Measurements from ENCODE around the gene MFSD2A. TPM values are rescaled to one million over a fixed set of nuclear protein-coding genes. Genes with fewer than 3 reads are reported as not detected.
"Not testable (repeated sequence)": the region's sequence is repeated elsewhere in the genome, so short reads cannot be mapped to it uniquely, and the experiment has no call there.

MFSD2A gene
- total RNA-seq, 4 donors from 2014 or later = 0.95 to 75.9 (median 41.1) TPM

DNA sequence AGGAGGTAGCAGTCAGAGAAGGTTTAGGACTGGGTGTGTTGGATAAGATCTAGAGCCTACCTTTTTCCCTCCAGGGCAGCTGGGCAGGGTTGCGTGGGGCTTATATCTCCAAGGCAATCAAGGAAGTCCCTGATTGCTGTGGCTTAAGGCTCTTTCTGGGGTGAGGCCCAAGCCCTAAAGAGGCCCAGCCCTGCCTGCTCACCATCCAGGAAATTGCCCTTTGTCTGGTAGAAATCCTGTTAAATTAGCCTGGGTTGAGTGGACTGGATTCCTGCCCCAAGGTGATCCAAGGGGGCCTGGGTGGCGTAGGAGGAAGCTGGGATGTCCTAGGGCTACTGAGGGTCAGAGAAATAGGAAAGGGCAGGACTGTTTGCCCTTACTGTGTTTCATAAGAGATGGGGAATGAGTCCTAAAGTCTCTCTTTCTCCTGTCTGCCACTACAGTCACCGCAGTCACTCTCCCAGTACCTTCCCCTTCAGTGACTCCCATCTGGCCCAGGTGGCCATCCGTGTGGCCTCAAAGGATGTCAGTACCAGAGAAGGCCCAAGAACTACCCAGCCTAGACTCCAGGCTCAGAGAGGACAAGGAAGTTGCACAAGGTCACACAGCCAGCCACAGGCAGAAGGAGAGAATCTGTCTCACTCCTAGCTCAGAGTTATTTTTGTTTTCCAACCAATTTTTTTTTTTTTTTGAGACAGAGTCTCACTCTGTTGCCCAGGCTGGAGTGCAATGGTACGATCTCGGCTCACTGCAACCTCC, 25.8 kb downstream of the MFSD2A start:
- no peak for ATAC-seq (ENCODE audit: low FRiP score)
- DNase-seq (ENCODE audit: low spot score) = no peak
- TF ChIP-seq CTCF (IDR thresholded peaks at IDR 0.05) = no peak

GRCh38 chr1:39981385-39981784, 26.4 kb downstream of the MFSD2A start:
- no peak for TF ChIP-seq CTCF (IDR thresholded peaks at IDR 0.05)
- ATAC-seq (ENCODE audit: low FRiP score) (no peak), DNase-seq (ENCODE audit: low spot score) (no peak)

DNA sequence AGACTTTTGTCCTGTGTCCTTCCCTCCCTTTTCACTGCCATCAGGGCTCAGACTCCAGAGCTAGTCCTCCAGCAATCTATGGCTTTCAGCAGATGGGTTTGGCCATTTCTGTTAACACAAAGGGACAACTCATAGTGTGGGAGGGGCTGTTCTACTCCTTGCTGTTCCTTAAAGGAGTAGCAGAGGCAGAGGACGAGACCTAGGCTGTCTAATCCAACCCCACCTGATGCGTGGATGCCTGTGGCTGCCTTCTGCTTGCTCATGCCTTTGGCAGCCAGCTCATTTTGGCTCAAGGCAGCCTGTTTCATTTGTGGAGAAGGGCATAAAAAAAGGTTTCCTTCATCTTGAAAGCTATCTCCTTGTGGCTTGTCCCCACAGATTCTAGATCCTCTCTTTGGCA, 27.0 kb downstream of the MFSD2A start:
- TF ChIP-seq CTCF (IDR thresholded peaks at IDR 0.05) = no peak
- DNase-seq (ENCODE audit: low spot score) = no peak
- ATAC-seq (ENCODE audit: low FRiP score) = no peak

GRCh38 chr1:39984480-39984879, 29.5 kb downstream of the MFSD2A start:
- not testable (repeated sequence) for DNase-seq (ENCODE audit: low spot score); ATAC-seq (ENCODE audit: low FRiP score)

DNA sequence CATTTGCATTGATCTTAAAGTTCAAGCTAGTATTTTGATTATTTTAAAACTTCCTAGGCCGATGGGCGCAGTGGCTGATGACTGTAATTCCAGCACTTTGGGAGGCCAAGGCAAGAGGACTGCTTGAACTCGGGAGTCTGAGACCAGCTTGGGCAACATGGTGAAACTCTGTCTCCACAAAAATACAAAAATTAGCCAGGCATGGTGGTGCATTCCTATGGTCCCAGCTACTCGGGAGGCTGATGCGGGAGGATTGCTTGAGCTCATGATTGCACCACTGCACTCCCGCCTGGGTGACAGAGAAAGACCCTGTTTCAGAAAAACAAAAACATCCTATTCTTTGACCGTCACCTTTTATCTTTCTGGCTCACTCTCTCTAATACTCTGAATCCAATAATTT, 30.0 kb downstream of the MFSD2A start:
- ATAC-seq (ENCODE audit: low FRiP score) = no peak
- TF ChIP-seq CTCF (IDR thresholded peaks at IDR 0.05) = no peak
- no peak for DNase-seq (ENCODE audit: low spot score)

DNA sequence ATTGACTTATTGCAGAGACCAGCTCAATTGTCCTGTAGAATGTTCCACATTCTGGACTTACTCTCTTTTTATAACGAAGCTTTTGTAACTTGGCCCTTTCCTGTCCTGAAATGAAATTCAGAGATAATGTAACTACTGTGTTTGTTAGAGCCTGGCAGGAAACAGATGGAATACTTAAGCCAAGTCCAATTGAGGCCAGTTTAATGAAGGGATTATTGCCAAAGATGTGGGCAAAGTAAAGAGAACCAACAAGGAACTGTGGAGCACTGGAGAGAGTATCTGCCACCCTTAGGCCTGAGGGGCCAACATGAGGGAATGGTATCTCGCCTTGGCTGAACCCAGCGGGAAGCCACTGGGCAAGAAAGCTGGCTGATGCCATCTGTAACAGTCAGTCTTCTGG, 32.9 kb downstream of the MFSD2A start:
- DNase-seq (ENCODE audit: low spot score) = no peak
- no peak for ATAC-seq (ENCODE audit: low FRiP score)

GRCh38 chr1:39988618-39989343, 33.8 kb downstream of the MFSD2A start:
- TF ChIP-seq CTCF (IDR thresholded peaks at IDR 0.05) = no peak
- no peak for ATAC-seq (ENCODE audit: low FRiP score)
- DNase-seq (ENCODE audit: low spot score) = no peak

More for the DNA sequence above, 32.9 kb downstream of the MFSD2A start:
- no peak for TF ChIP-seq CTCF (IDR thresholded peaks at IDR 0.05)
